Endothelial cell of umbilical vein (primary cell): ENCODE measurements around the gene TLNRD1. TPM values are rescaled to one million over a fixed set of nuclear protein-coding genes. Genes with fewer than 3 reads are reported as not detected.
A peak's percentile ranks its signal among the peaks of the same experiment; 100 is the strongest.

Experiments
- BruUV-seq: library from RNA; stranded (reverse); fragments of 400-500 nt; replicated peaks from 2 replicates; lab custom pipeline; 2021; lab: Mats Ljungman, UMichigan
- CTCF ChIA-PET: fragments of 300-600, 350-600 bp; sonication (Branson Sonifier 250); formaldehyde crosslinking; loops from one replicate; lab custom pipeline; 2021; ENCODE audit warnings: antibody characterized with exemption, inconsistent platforms; lab: Charles Lee
- POLR2A ChIA-PET: fragments of 300-600, 350-600 bp; sonication (Branson Sonifier 250); formaldehyde crosslinking; loops from one replicate; lab custom pipeline; 2021; ENCODE audit warnings: antibody characterized with exemption, inconsistent platforms; lab: Charles Lee
- DNase-seq: peaks from one replicate; pipeline ENCODE4 v3.0.0-alpha.2; 2011; ENCODE audit warnings: low read depth, low spot score
- FAIRE-seq: peaks from 2 replicates; lab custom pipeline; 2011; peaks lifted over from hg19 to GRCh38; lab: Jason Lieb, UNC
- H2AFZ ChIP-seq: 2 replicates; pipeline ENCODE4 v1.6.0; 2012; ENCODE audit warnings: low read depth, low read length, control low read depth, inconsistent platforms
- H3K27ac ChIP-seq: 2 replicates; pipeline ENCODE4 v1.5.1; 2011; ENCODE audit warnings: low read depth, mild to moderate bottlenecking, control low read depth, low read length, moderate library complexity; ENCODE audit not compliant: insufficient read depth
- H3K27me3 ChIP-seq, 2 experiments: 2 replicates each; pipeline versions ENCODE4 v1.6.0 to v1.6.1; 2011; ENCODE audit warnings: low read length in 2 of 2, mixed read lengths in 1 of 2; ENCODE audit not compliant: control insufficient read depth in 2 of 2, insufficient read depth in 2 of 2
- H3K36me3 ChIP-seq, 2 experiments: 2 replicates in 1 of 2; 3 replicates in 1 of 2; pipeline ENCODE4 v1.5.1; 2011; ENCODE audit warnings: low read length in 2 of 2, mild to moderate bottlenecking in 1 of 2, moderate library complexity in 1 of 2; ENCODE audit not compliant: control insufficient read depth in 2 of 2, insufficient read depth in 2 of 2; ENCODE audit errors: extremely low read depth in 1 of 2
- H3K4me1 ChIP-seq: 3 replicates; pipeline ENCODE4 v1.5.1; 2011; ENCODE audit warnings: mild to moderate bottlenecking, low read length; ENCODE audit not compliant: control insufficient read depth, insufficient read depth; ENCODE audit errors: extremely low read depth
- H3K4me2 ChIP-seq: 2 replicates; pipeline ENCODE4 v1.6.1; 2011; ENCODE audit warnings: low read length, control low read depth, mixed read lengths; ENCODE audit not compliant: insufficient read depth
- H3K4me3 ChIP-seq, 3 experiments: fragments of 200-600 bp in 1 of 3; sonication (generic), shearing (Covaris generic) in 1 of 3; replicated peaks in 1 of 3; 2 replicates each; pipeline ENCODE4 v1.5.1; 2011 to 2016; ENCODE audit warnings: control low read depth in 3 of 3, low read length in 3 of 3, mild to moderate bottlenecking in 2 of 3, inconsistent platforms in 1 of 3, low read depth in 1 of 3, moderate library complexity in 1 of 3; ENCODE audit not compliant: insufficient read depth in 1 of 3
- H3K79me2 ChIP-seq: 2 replicates; pipeline ENCODE4 v1.6.0; 2012; ENCODE audit warnings: low read length, inconsistent platforms; ENCODE audit not compliant: control insufficient read depth, insufficient read depth
- H3K9ac ChIP-seq: replicated peaks from 2 replicates; pipeline ENCODE3; 2011; ENCODE audit warnings: low read length, control low read depth; ENCODE audit not compliant: insufficient read depth; ENCODE audit errors: extremely low read depth
- H3K9me1 ChIP-seq: replicated peaks from 3 replicates; pipeline ENCODE4 v1.6.0; 2011; ENCODE audit warnings: mild to moderate bottlenecking, low read length; ENCODE audit not compliant: control insufficient read depth, insufficient read depth; ENCODE audit errors: extremely low read depth
- H3K9me3 ChIP-seq: replicated peaks from 2 replicates; pipeline ENCODE4 v1.5.1; 2012; ENCODE audit warnings: low read length, inconsistent platforms; ENCODE audit not compliant: control insufficient read depth, insufficient read depth
- H4K20me1 ChIP-seq: replicated peaks from 2 replicates; pipeline ENCODE3; 2011; ENCODE audit warnings: mild to moderate bottlenecking, low read length; ENCODE audit not compliant: control insufficient read depth, insufficient read depth; ENCODE audit errors: extremely low read depth
- EZH2 ChIP-seq: IDR thresholded peaks from 2 replicates; pipeline ENCODE4 v1.6.1; 2012; ENCODE audit warnings: borderline replicate concordance, low read depth, mild to moderate bottlenecking, moderate library complexity, low read length, inconsistent platforms; ENCODE audit not compliant: severe bottlenecking
- FOS ChIP-seq: IDR thresholded peaks from 2 replicates; pipeline ENCODE4 v1.6.1; 2011; ENCODE audit warnings: mild to moderate bottlenecking, low read length, moderate library complexity, borderline replicate concordance; ENCODE audit not compliant: insufficient read depth
- GATA2 ChIP-seq: IDR thresholded peaks from 2 replicates; pipeline ENCODE4 v1.7.0; 2011; ENCODE audit warnings: low read depth, mild to moderate bottlenecking, moderate library complexity, mixed read lengths, low read length; ENCODE audit not compliant: insufficient read length, insufficient read depth
- JUN ChIP-seq: IDR thresholded peaks from 2 replicates; pipeline ENCODE4 v1.6.1; 2011; ENCODE audit warnings: borderline replicate concordance, low read depth; ENCODE audit not compliant: insufficient read length, insufficient read depth
- MYC ChIP-seq: IDR thresholded peaks from one replicate; pipeline ENCODE4 v1.6.1; 2011; ENCODE audit warnings: mild to moderate bottlenecking, low read depth, low read length
- POLR2A ChIP-seq: IDR thresholded peaks from 2 replicates; pipeline ENCODE4 v1.6.1; 2012; ENCODE audit warnings: low read depth, mild to moderate bottlenecking, control low read depth, low read length
- POLR2AphosphoS5 ChIP-seq: IDR thresholded peaks from 2 replicates; pipeline ENCODE4 v1.6.1; 2012; ENCODE audit warnings: low read depth, mild to moderate bottlenecking, control low read depth, low read length, moderate library complexity; ENCODE audit not compliant: insufficient read depth
- dilution Hi-C: fragments of 300-500 bp; cut with MboI; formaldehyde crosslinking; loops from one replicate; pipeline ENCODE4 v1.15.0; 2019; ENCODE audit warnings: low sequenced_read_pairs; ENCODE audit not compliant: extremely low pct_ligation_motif_present
- intact Hi-C: fragments of 100-400 bp; cut with micrococcal nuclease; formaldehyde crosslinking; loops from one replicate; pipeline ENCODE4 v1.10.0; 2022
- polyA plus RNA-seq, 4 experiments: library from polyadenylated mRNA; depleted of rRNA in 3 of 4; stranded (reverse) in 3 of 4; unstranded in 1 of 4; fragments of >200 nt; gene quantifications; 2 replicates each; pipeline versions ENCODE4 v1.2.1 to v1.2.3, GENCODE V29; 2011 to 2012; ENCODE audit warnings: missing spikeins in 1 of 4
- total RNA-seq: library from RNA; stranded (reverse); gene quantifications from 2 replicates; pipeline ENCODE4 v1.2.3, GENCODE V29; 2021
- TF ChIP-seq, protein P1 (sequence below), 2 donors: IDR thresholded peaks; 1 replicate in 1 of 2; 2 replicates in 1 of 2; pipeline ENCODE4 v1.5.1; 2011; ENCODE audit warnings: low read length in 2 of 2, mild to moderate bottlenecking in 2 of 2, moderate library complexity in 2 of 2, control low read depth in 1 of 2, inconsistent platforms in 1 of 2, low read depth in 1 of 2; ENCODE audit not compliant: insufficient read depth in 1 of 2; ENCODE audit errors: extremely low read depth in 1 of 2
- TF ChIP-seq, protein P2 (sequence below): IDR thresholded peaks from 2 replicates; pipeline ENCODE4 v1.6.1; 2011; ENCODE audit not compliant: insufficient read depth, insufficient read length

TLNRD1 gene
- total and polyA plus RNA-seq, 2 donors (not counting 3 experiments of a cell fraction or from before 2014, with no cell fraction given): 17.8 to 33.0 TPM

DNA sequence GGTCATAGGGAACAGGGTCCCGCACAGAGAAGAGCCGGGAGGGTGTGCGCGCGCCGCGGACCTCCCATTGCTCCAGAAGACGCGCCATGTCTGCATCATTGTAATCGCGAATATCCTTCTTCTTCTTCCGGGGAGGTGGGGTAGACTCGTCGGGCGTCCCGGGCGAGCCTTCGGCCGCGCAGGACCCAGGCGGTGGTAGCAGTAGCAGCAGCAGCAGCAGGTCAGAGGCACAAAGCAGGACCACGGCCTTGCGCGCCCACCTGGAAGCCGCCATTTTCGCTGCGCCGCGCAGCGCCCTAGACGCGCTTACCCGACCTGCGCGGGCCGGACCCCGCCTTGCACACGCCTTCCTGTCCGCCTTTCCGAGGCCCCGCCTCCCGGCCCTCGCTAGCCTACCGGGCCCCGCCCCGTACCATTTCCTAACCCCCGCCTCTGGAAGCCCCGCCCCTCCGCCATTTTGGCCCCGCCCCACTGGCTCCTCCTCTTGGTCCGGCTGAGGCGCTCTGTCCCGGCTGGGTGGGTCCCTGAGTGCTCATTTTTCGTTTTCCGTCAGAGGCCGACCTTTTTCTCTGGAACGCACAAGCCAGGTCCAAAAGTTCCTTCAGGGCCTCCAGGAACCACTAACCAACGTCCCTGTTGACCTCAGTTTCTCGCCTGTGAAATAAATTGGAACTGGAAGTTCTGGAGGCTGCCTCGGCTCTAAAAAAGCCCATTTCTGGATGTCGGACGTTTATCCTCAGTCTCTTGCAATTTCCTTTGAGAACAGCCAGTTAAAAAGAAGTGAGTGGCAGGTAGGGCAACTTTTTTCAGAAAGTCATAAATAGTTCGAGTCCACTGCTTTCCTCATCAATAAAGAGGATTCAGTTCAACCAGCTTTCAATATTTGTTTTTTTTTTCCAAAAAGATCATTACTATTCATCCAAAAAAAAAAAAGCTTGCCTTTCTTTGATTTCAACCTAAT lies 10.9 kb upstream of the TLNRD1 start, which contains the start of gene MESD:
Gene MESD (minus strand): TSS at position 302 of the 961 bp plus-strand sequence. CDS start 28 bp downstream, at position 274.
- peak within 1 kb of the TSS; percentile 75 for H3K27ac ChIP-seq
- H3K4me1 ChIP-seq: peaks cover 18% of the 10 kb centered on the region
- TSS peak; percentile 97 for BruUV-seq
- peak within 1 kb of the TSS; percentile 96 for H3K4me2 ChIP-seq
- no peaks in the 10 kb centered on the region for H3K9me3 ChIP-seq
- intact Hi-C loops: loop anchor here (1.0 to 10.0 kb wide), 3 partner anchors 11 to 1155 kb away; partner anchors contain the start of genes STARD5 and TLNRD1
- no peaks in the 10 kb centered on the region for H3K9me1 ChIP-seq
- DNase-seq (peak; percentile 96), FAIRE-seq (peak; percentile 98)
- peak within 1 kb of the TSS; percentile 61 to 86 (median 77) for H3K4me3 ChIP-seq
- H3K79me2 ChIP-seq: peaks cover 43% of the 10 kb centered on the region
- H3K9ac ChIP-seq: peak within 1 kb of the TSS; percentile 90
- ChIA-PET CTCF (interaction anchor here (0.9 to 4.8 kb wide), 6 partner anchors 12 to 276 kb away, joined by 3 to 37 read pairs (median 12); partner anchors contain the start of gene TLNRD1), POLR2A (interaction anchor here (0.6 kb wide), 1 partner anchor 1986 kb away, joined by 3 read pairs; no protein-coding TSS in a partner anchor)
- H3K27me3 ChIP-seq: no peaks in the 10 kb centered on the region
- dilution Hi-C loops: no loop called here
- peak within 1 kb of the TSS; percentile 96 for H2AFZ ChIP-seq
- no peaks in the 10 kb centered on the region for H3K36me3 ChIP-seq
- TF ChIP-seq POLR2AphosphoS5: peak; percentile 80
- peak; percentile 95 for TF ChIP-seq POLR2A
- TF ChIP-seq, protein P1, sequence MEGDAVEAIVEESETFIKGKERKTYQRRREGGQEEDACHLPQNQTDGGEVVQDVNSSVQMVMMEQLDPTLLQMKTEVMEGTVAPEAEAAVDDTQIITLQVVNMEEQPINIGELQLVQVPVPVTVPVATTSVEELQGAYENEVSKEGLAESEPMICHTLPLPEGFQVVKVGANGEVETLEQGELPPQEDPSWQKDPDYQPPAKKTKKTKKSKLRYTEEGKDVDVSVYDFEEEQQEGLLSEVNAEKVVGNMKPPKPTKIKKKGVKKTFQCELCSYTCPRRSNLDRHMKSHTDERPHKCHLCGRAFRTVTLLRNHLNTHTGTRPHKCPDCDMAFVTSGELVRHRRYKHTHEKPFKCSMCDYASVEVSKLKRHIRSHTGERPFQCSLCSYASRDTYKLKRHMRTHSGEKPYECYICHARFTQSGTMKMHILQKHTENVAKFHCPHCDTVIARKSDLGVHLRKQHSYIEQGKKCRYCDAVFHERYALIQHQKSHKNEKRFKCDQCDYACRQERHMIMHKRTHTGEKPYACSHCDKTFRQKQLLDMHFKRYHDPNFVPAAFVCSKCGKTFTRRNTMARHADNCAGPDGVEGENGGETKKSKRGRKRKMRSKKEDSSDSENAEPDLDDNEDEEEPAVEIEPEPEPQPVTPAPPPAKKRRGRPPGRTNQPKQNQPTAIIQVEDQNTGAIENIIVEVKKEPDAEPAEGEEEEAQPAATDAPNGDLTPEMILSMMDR (IDR thresholded peaks at IDR 0.05; ENCODE audit: extremely low read depth in 1 of 2, insufficient read depth in 1 of 2, low read depth in 1 of 2, low read length in 2 of 2): no peak
- no peak for TF ChIP-seq EZH2
- TF ChIP-seq GATA2: no peak
- TF ChIP-seq JUN: no peak
- TF ChIP-seq, protein P2, sequence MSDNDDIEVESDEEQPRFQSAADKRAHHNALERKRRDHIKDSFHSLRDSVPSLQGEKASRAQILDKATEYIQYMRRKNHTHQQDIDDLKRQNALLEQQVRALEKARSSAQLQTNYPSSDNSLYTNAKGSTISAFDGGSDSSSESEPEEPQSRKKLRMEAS: no peak
- TF ChIP-seq FOS: no peak
- TF ChIP-seq MYC: peak; percentile 29
- peaks cover 2% of the 10 kb centered on the region for H4K20me1 ChIP-seq
